Pulmonary artery endothelial cell (primary cell): Measurements from ENCODE around the gene NPAT. TPM values are rescaled to one million over a fixed set of nuclear protein-coding genes. Genes with fewer than 3 reads are reported as not detected.
"Not testable (repeated sequence)": the region's sequence is repeated elsewhere in the genome, so short reads cannot be mapped to it uniquely, and the experiment has no call there.

Source experiments
- DNase-seq: peaks from one replicate; pipeline ENCODE4 v3.0.0-alpha.2; 2011; ENCODE audit warnings: low read depth, low spot score
- total RNA-seq: library from RNA; depleted of rRNA; stranded (reverse); fragments of >200 nt; gene quantifications from 2 replicates; pipeline ENCODE4 v1.2.3, GENCODE V29; 2014

Gene NPAT
- total RNA-seq, 1 donor from 2014 or later = 13.0 TPM

DNA sequence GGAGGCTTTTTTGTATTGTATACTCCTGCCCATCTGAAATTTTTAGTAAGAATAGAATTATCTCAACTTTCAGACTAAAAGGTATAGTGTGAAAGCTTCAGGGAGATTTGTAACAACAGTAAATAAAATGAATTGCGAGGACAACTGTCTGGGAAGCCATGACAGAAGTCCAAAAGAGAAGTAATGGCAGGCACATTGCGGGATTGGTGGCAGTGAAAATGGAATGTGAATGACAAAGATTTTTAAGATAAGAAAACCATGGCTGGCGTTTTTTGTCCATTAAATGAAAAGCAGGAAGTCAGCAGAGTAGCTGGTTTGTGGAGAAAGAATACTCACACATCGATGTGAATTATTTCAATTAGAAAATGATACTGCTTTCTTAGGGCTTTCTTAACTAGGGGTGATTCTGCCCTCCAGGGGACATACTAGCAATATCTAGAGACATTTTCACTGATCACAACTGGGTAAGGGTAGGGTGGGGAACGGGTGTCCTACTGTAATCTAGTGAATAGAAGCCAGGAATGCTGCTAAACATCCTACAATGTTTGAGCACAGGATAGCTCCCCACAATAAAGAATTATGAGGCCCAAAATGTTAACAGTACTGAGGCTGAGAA lies 1.6 kb downstream of the NPAT start:
- DNase-seq = no peak

DNA sequence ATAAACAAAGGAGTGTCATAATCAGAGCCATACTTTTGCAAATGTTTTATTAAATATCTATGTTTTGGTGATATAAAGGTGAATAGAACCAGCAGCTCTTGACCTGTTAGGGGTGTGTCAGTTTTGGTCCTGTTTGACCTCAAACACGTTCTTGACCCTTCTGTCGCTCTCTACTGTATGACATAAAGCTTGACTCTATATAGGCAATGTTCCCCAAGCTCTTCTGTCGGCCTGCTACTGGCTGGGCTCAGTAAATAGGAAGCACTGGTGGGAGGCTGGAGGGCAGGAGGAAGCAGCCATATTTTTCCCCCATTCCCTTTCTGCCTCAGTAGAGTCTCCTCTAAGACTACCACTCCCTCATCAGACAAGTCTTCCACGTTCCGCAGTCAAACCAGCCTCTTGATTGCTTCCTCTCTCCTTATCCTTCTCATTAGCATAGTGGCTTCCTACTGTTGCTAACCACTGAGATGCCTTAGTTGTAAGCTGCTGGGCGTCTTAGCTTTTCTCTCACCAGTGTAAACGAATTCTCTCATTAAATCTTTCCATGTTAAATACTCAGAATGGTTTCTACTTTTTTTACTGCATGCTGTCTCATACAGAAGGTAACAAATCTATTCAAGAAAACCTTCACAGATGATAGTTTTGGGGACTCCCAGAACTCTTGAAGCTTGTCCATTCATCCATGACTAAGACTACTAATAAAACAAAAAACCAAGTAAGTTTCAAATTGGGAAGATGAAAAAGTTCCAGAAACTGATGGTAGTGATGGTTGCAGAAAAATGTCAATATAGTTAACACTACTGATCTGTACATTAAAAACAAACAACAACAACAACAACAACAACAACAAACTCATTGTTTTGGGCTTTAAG lies 3.3 kb downstream of the NPAT start:
- DNase-seq = no peak

DNA sequence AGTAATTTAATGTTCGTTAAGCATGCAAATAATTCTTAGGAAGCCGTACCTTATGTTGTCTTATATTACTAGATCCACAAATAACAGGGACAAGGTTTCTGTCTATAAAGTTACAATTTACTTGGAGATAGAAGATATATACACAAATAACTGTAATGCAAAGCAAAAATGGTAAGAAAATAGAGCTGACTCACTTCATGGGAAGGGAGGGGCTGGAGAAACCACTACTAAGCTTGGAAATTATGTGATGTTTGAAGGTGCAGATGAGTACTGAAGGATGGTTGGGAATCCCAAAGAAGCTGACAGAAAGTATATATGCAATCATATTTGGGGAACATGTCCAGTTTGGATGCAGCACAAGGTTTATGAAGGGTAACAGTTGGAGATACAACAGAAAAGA lies 4.0 kb downstream of the NPAT start:
- DNase-seq = no peak

DNA sequence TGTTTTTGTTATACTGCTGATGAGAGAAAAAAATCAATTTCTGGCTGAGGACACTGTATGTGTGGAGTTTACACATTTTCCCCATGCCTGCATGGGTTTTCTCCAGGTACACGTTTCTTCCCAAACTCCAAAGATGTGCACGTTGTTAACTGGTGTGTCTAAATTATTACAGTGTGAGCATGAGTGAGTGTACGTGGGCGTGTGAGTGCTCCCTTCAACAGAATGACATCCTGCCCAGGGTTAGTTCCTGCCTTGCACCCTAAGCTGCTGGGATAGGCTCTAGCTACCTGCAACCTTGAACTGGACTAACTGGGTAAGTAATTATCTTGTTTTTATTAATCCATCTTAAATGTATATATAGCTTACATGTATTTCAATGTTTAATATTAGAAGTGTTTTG lies 5.5 kb downstream of the NPAT start:
- DNase-seq = no peak

- no peak for DNase-seq
Observed at GRCh38 chr11:108213784-108214183, 8.7 kb downstream of the NPAT start.

DNA sequence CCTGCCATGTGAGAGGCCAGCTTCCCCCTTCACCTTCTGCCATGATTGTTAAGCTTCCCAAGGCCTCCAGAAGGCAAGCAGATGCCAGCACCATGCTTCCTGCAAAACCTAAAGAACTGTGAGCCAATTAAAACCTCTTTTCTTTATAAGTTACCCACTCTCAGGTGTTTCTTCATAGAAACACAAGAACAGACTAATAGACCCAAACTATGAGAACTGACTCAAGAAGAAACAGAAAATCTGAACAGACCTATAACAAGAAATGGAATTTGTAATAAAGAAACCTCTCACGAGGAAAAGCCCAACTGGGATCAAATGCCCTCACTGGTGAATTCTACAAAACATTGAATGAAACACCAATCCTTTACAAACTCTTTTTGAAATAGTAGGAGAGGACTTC lies 12.0 kb downstream of the NPAT start:
- no peak for DNase-seq

- DNase-seq = no peak
Observed at GRCh38 chr11:108207683-108208060, 14.8 kb downstream of the NPAT start.

GRCh38 chr11:108206969-108207682 lies 15.3 kb downstream of the NPAT start:
- no peak for DNase-seq

DNA sequence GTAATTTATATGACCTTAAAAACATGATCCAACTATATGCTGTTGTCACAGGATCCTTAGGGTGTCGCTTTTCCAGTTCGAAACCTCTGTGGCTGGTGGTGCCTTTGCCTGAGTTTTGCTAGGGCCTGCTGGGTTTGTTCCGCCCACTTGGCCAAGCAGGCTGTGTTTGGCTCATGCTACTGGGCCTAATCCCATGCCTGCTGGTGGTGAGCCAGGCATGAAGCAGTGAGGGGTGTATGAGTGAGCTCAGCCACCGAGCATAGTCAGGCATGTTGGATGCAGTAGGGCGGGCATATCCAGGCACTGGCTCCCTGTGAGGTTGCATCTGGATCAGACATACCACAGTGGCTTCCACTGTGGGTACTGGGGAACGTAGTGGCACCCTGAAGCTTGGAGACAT lies 16.3 kb downstream of the NPAT start:
- no peak for DNase-seq

- DNase-seq = no peak
Observed at GRCh38 chr11:108204929-108205499, 17.4 kb downstream of the NPAT start.

GRCh38 chr11:108204376-108204775 lies 18.1 kb downstream of the NPAT start:
- DNase-seq = no peak

GRCh38 chr11:108203075-108203474 lies 19.4 kb downstream of the NPAT start:
- DNase-seq = no peak

DNA sequence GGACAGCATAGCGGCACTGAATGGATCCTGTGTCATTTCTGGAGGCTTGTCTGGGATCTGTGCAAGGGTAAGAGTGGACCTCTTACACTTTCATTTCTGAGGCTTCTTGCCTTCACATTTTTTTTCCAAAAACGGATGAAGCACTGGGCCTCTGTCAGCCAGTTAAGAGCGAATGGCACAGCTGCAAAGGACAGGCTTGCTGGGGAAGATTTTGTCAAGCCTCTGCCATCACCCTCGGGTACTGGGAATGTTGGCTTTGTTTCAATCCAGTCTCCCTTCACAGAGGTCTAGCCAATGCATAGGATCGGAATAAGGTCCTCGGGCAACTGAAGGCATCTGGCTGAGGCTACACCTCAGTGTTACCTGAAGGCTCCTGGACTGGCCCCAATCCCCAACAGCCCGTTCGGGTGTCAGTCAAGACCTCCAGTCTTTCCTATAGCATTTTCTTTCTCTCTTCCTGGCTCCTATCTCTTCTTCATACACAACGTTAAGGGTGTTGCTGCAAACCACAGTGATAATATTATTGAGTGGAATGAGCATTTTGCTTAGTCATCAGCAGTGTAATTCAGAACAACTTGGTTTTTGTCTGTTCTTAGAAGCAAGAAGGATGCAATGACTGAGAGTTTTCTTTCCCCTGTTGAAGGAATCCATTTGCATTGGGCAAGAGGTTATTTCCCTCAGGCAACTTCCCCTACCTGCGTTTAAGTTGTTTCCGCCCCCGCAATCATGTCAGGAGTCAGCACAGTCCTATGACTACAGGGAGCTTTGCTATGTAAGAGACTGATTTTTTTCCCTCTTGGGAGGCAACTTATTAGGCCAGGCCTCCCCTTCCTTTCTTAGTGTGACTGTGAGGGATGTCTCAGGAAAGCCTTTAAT lies 22.8 kb downstream of the NPAT start:
- DNase-seq = no peak

GRCh38 chr11:108198833-108199232 lies 23.6 kb downstream of the NPAT start:
- no peak for DNase-seq

- DNase-seq = no peak
Observed at GRCh38 chr11:108197351-108197750, 25.1 kb downstream of the NPAT start.

DNA sequence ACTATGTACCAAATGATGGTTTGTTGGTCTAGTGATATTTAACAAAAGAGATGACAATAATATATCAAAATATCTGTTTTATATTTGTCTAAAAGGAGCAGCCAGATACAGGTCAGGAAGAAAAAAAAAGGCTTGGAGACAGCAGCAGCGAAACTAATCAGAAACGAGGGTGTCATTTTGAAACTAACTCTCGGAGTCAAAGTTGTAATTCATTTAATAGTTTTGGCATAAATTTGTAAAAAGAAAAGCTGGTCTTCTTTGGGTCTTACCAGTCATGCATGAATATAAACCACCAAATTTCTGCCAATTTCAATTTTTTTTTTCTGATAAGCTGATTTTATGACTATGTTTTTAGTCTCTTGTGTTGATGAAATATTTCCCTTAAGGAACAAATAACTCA lies 25.5 kb downstream of the NPAT start:
- no peak for DNase-seq

GRCh38 chr11:108193725-108194124 lies 28.7 kb downstream of the NPAT start:
- no peak for DNase-seq

DNA sequence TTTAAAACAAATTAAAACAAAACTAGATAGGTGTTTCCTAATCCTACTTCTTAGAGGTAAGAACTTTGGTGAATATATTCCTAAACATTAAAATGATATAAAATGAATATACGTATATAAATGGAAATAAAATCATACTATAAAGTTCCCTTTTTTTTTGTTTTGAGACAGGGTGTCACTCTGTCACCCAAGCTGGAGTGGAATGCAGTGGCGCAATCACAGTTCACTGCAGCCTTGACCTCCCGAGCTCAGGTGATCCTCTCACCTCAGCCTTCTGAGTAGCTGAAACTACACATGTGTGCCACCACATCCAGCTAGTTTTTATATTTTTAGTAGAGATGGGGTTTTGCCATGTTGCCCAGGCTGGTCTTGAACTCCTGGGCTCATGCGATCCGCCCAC lies 44.9 kb downstream of the NPAT start:
- no peak for DNase-seq

DNA sequence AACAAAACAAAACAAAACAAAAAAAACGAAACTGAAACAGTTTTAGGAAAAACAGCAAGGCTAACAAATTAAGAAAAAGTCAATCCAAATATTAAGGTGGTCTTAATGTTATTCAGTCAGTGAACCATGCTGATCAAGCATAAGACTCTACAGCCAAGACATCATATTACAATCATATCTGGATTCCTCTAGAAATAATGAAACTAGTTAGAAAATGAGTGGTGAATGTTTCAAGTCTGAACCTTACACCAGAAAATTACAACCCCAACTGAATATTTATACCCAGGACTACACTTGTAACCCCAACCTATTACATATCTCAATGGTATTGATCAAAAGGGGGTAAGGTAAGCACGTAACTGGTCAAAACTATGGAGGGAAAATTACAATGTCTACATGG lies 52.3 kb downstream of the NPAT start:
- no peak for DNase-seq

GRCh38 chr11:108167624-108168023 lies 54.8 kb downstream of the NPAT start:
- DNase-seq = peak; percentile 1

DNA sequence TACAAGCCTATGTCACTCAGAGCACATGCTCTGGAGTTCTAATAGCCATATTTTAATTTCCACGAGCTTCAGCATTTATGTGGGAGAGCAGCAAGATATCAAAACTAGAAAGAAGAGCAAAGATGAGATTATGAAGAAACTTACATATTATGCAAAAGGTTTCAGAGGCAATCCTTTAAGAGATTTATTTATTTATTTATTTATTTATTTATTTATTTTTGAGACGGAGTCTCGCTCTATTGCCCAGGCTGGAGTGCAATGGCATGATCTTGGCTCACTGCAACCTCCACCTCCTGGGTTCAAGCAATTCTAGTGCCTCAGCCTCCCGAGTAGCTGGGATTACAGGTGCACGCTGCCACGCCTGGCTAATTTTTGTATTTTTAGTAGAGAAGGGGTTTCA lies 59.6 kb downstream of the NPAT start:
- not testable (repeated sequence) for DNase-seq
